K562 (cell line): Measurements from ENCODE around the gene DET1. TPM values are rescaled to one million over a fixed set of nuclear protein-coding genes. Genes with fewer than 3 reads are reported as not detected.

Experiments
- DIDO1 ChIP-seq: fragments of 450-650 bp; IDR thresholded peaks from 2 replicates; pipeline ENCODE4 v1.6.1; 2016; ENCODE audit warnings: low read depth, missing biosample characterization, missing genetic modification characterization
- DMBX1 ChIP-seq: fragments of 250-450 bp; sonication (Bioruptor Pico); IDR thresholded peaks from 2 replicates; pipeline ENCODE4 v1.8.0; 2022; ENCODE audit warnings: inconsistent platforms, mild to moderate bottlenecking, moderate library complexity, borderline replicate concordance
- NCOA6 ChIP-seq: fragments of 450-650 bp; IDR thresholded peaks from 2 replicates; pipeline ENCODE4 v1.6.1; 2017; ENCODE audit warnings: mild to moderate bottlenecking
- TSC22D4 ChIP-seq: fragments of 450-650 bp; IDR thresholded peaks from 2 replicates; pipeline ENCODE4 v1.6.1; 2016; ENCODE audit warnings: missing genetic modification characterization, missing biosample characterization, control low read depth
- ZNF347 ChIP-seq: fragments of 450-650 bp; formaldehyde crosslinking; IDR thresholded peaks from 2 replicates; pipeline ENCODE4 v1.4.0; 2020; ENCODE audit warnings: low read depth, mild to moderate bottlenecking, moderate library complexity
- ZNF41 ChIP-seq: fragments of 250-450 bp; sonication (Bioruptor Pico); conservative IDR thresholded peaks from 2 replicates; pipeline ENCODE4 v1.4.0; 2020; ENCODE audit warnings: mild to moderate bottlenecking
- ZNF445 ChIP-seq: fragments of 250-450 bp; sonication (Bioruptor Pico); IDR thresholded peaks from 2 replicates; pipeline ENCODE4 v1.4.0; 2020; ENCODE audit warnings: low read depth, mild to moderate bottlenecking, moderate library complexity
- ZNF584 ChIP-seq: fragments of 200-800 bp; sonication (Bioruptor generic); IDR thresholded peaks from 2 replicates; pipeline ENCODE4 v1.6.1; 2016; ENCODE audit warnings: low read depth, mild to moderate bottlenecking, missing genetic modification characterization, missing compliant biosample characterization
- ZNF79 ChIP-seq: fragments of 250-450 bp; sonication (Bioruptor Pico); IDR thresholded peaks from 2 replicates; pipeline ENCODE4 v1.4.0; 2020; ENCODE audit warnings: low read depth, mild to moderate bottlenecking, moderate library complexity
- polyA plus RNA-seq, 8 experiments: library from polyadenylated mRNA; depleted of rRNA in 4 of 8; stranded (reverse) in 5 of 8; unstranded in 3 of 8; fragments of >200 nt; fragmentation: Nextera tagmentation in 2 of 8; fragmentation: Illumina TruSeq in 1 of 8; extraction: Ambion mirVana in 2 of 8; extraction: Trizol in 1 of 8; gene quantifications; 2 replicates each; pipeline versions ENCODE4 v1.2.1 to v1.2.3, GENCODE V29; 2011 to 2014; ENCODE audit warnings: inconsistent platforms in 1 of 8, missing spikeins in 1 of 8
- total RNA-seq, 7 experiments: library from RNA; depleted of rRNA in 6 of 7; stranded (reverse); fragments of >200 nt in 6 of 7; fragmentation: Illumina TruSeq in 2 of 7; extraction: Trizol in 2 of 7; gene quantifications; 2 replicates each; pipeline versions ENCODE4 v1.2.1 to v1.2.3, GENCODE V29; 2011 to 2021; ENCODE audit warnings: low replicate concordance in 1 of 7
- TF ChIP-seq, protein P1 (sequence below): fragments of 250-450 bp; sonication (Bioruptor Pico); IDR thresholded peaks from 2 replicates; pipeline ENCODE4 v1.5.0; 2020; ENCODE audit warnings: mild to moderate bottlenecking, borderline replicate concordance
- TF ChIP-seq, protein P2 (sequence below): fragments of 200-600 bp; sonication (generic); IDR thresholded peaks from one replicate; pipeline ENCODE4 v1.6.1; 2012; ENCODE audit warnings: mild to moderate bottlenecking, low read depth, low read length, inconsistent platforms
- TF ChIP-seq, protein P3 (sequence below): fragments of 250-450 bp; sonication (Bioruptor Pico); IDR thresholded peaks from 2 replicates; pipeline ENCODE4 v1.8.0; 2022; ENCODE audit warnings: moderate library complexity, mild to moderate bottlenecking, inconsistent platforms

The DET1 gene
- total and polyA plus RNA-seq, 9 of the 15 experiments (the other 6 are each of a cell fraction or from before 2014, with no cell fraction given) = 4.2 to 8.1 (median 6.0) TPM

DNA sequence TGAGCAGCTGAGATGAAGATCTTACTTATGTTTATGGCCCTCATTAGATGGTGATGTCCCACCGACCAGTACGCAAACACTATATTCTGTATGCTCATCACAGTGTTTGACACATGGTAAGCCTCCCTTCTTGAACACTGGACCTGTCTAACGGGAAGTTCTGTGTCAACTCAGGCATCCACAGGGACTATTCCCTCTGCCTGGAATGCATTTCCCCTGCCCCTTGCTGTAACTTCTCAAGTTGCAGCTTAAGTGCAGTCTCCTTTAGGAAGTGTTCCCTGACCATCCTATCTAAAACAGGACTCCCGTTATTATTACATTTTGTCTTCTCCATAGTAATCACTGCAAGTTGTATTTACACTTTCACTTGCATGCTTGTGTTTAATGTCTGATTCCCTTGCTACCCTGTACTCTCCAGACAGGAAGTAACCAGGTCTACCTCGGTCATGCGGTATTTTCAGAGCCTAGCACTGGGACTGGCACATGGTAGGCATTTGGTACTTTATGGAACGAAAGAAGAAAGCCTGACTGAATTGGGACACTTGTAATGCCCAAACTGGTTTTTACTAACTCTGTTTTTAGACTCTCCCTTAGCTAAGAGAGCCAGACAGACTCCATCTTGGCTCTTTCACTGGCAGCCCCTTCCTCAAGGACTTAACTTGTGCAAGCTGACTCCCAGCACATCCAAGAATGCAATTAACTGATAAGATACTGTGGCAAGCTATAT lies 8.7 kb downstream of the DET1 start (continued):
- TF ChIP-seq ZNF347 (CRISPR knock-in tag) = 0 out of 2 replicates have a peak, but pooled peaks have one; percentile 72
- TF ChIP-seq, protein P1, sequence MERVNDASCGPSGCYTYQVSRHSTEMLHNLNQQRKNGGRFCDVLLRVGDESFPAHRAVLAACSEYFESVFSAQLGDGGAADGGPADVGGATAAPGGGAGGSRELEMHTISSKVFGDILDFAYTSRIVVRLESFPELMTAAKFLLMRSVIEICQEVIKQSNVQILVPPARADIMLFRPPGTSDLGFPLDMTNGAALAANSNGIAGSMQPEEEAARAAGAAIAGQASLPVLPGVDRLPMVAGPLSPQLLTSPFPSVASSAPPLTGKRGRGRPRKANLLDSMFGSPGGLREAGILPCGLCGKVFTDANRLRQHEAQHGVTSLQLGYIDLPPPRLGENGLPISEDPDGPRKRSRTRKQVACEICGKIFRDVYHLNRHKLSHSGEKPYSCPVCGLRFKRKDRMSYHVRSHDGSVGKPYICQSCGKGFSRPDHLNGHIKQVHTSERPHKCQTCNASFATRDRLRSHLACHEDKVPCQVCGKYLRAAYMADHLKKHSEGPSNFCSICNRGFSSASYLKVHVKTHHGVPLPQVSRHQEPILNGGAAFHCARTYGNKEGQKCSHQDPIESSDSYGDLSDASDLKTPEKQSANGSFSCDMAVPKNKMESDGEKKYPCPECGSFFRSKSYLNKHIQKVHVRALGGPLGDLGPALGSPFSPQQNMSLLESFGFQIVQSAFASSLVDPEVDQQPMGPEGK (CRISPR knock-in tag) = peak; percentile 68; the same call in 1 of the 2 replicates
- TF ChIP-seq ZNF445 = 0 out of 2 replicates have a peak, but pooled peaks have one; percentile 64
- 0 out of 2 replicates have a peak, but pooled peaks have one; percentile 43 for TF ChIP-seq DIDO1 (tag)
- no peak for TF ChIP-seq NCOA6
- TF ChIP-seq ZNF79 (CRISPR knock-in tag) = peak; percentile 72; the same call in 1 of the 2 replicates
- TF ChIP-seq DMBX1 (CRISPR knock-in tag) = peak; percentile 98
- TF ChIP-seq ZNF584 = no peak
- TF ChIP-seq, protein P2, sequence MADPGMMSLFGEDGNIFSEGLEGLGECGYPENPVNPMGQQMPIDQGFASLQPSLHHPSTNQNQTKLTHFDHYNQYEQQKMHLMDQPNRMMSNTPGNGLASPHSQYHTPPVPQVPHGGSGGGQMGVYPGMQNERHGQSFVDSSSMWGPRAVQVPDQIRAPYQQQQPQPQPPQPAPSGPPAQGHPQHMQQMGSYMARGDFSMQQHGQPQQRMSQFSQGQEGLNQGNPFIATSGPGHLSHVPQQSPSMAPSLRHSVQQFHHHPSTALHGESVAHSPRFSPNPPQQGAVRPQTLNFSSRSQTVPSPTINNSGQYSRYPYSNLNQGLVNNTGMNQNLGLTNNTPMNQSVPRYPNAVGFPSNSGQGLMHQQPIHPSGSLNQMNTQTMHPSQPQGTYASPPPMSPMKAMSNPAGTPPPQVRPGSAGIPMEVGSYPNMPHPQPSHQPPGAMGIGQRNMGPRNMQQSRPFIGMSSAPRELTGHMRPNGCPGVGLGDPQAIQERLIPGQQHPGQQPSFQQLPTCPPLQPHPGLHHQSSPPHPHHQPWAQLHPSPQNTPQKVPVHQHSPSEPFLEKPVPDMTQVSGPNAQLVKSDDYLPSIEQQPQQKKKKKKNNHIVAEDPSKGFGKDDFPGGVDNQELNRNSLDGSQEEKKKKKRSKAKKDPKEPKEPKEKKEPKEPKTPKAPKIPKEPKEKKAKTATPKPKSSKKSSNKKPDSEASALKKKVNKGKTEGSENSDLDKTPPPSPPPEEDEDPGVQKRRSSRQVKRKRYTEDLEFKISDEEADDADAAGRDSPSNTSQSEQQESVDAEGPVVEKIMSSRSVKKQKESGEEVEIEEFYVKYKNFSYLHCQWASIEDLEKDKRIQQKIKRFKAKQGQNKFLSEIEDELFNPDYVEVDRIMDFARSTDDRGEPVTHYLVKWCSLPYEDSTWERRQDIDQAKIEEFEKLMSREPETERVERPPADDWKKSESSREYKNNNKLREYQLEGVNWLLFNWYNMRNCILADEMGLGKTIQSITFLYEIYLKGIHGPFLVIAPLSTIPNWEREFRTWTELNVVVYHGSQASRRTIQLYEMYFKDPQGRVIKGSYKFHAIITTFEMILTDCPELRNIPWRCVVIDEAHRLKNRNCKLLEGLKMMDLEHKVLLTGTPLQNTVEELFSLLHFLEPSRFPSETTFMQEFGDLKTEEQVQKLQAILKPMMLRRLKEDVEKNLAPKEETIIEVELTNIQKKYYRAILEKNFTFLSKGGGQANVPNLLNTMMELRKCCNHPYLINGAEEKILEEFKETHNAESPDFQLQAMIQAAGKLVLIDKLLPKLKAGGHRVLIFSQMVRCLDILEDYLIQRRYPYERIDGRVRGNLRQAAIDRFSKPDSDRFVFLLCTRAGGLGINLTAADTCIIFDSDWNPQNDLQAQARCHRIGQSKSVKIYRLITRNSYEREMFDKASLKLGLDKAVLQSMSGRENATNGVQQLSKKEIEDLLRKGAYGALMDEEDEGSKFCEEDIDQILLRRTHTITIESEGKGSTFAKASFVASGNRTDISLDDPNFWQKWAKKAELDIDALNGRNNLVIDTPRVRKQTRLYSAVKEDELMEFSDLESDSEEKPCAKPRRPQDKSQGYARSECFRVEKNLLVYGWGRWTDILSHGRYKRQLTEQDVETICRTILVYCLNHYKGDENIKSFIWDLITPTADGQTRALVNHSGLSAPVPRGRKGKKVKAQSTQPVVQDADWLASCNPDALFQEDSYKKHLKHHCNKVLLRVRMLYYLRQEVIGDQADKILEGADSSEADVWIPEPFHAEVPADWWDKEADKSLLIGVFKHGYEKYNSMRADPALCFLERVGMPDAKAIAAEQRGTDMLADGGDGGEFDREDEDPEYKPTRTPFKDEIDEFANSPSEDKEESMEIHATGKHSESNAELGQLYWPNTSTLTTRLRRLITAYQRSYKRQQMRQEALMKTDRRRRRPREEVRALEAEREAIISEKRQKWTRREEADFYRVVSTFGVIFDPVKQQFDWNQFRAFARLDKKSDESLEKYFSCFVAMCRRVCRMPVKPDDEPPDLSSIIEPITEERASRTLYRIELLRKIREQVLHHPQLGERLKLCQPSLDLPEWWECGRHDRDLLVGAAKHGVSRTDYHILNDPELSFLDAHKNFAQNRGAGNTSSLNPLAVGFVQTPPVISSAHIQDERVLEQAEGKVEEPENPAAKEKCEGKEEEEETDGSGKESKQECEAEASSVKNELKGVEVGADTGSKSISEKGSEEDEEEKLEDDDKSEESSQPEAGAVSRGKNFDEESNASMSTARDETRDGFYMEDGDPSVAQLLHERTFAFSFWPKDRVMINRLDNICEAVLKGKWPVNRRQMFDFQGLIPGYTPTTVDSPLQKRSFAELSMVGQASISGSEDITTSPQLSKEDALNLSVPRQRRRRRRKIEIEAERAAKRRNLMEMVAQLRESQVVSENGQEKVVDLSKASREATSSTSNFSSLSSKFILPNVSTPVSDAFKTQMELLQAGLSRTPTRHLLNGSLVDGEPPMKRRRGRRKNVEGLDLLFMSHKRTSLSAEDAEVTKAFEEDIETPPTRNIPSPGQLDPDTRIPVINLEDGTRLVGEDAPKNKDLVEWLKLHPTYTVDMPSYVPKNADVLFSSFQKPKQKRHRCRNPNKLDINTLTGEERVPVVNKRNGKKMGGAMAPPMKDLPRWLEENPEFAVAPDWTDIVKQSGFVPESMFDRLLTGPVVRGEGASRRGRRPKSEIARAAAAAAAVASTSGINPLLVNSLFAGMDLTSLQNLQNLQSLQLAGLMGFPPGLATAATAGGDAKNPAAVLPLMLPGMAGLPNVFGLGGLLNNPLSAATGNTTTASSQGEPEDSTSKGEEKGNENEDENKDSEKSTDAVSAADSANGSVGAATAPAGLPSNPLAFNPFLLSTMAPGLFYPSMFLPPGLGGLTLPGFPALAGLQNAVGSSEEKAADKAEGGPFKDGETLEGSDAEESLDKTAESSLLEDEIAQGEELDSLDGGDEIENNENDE = no peak
- TF ChIP-seq TSC22D4 = no peak
- TF ChIP-seq ZNF41 (CRISPR knock-in tag) = peak; percentile 85
- TF ChIP-seq, protein P3, sequence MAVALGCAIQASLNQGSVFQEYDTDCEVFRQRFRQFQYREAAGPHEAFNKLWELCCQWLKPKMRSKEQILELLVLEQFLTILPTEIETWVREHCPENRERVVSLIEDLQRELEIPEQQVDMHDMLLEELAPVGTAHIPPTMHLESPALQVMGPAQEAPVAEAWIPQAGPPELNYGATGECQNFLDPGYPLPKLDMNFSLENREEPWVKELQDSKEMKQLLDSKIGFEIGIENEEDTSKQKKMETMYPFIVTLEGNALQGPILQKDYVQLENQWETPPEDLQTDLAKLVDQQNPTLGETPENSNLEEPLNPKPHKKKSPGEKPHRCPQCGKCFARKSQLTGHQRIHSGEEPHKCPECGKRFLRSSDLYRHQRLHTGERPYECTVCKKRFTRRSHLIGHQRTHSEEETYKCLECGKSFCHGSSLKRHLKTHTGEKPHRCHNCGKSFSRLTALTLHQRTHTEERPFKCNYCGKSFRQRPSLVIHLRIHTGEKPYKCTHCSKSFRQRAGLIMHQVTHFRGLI = peak; percentile 76
